Ovary (tissue), 3 donors: ENCODE measurements around the gene KCNIP4.

Experiments used
- CTCF ChIP-seq, 3 donors: fragments of 450-650 bp in 2 of 3; fragments of 200-600 bp in 1 of 3; IDR thresholded peaks; one replicate each; pipeline versions ENCODE4 v1.5.1 to v1.8.0; 2016 to 2022; ENCODE audit warnings: antibody characterized with exemption in 3 of 3, mild to moderate bottlenecking in 1 of 3
- EP300 ChIP-seq: sonication (generic); formaldehyde crosslinking; IDR thresholded peaks from one replicate; pipeline ENCODE4 v1.6.1; 2017; ENCODE audit warnings: antibody characterized with exemption
- POLR2A ChIP-seq: fragments of 450-650 bp; IDR thresholded peaks from one replicate; pipeline ENCODE4 v1.6.1; 2017; ENCODE audit warnings: antibody characterized with exemption, mild to moderate bottlenecking, moderate library complexity
- donor health status: DM: no; HTN: no; CAD: no.

DNA sequence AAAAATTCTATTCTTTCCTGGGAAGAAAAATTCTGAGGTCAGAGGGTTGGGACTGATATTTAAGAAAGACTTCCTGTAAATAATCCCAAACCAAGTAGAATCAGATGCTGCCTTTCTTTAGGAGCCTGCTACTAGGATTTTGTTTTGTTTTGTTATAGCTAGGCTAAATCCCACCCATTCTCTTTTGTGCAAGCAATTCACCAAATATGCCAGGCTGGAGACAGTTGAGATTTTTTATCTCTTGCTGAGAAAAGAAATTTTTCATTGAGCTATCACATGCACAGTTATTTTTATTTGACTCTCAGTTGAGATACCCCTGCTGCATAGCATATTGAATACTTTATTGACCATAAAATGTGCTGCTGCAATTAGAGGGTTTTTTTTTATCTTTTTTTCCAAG lies 196.0 kb downstream of the KCNIP4 start:
- TF ChIP-seq POLR2A, result no peak
- TF ChIP-seq CTCF (IDR thresholded peaks at IDR 0.05), result no peak
- TF ChIP-seq EP300, result no peak
